BLaER1 treated with 17β-estradiol and CSF1 and Interleukin-3, amounts not matched to agents 10 nM and 100 nM (cell line): ENCODE measurements around the gene ARF1.

Experiments used
- H3K27ac ChIP-seq, 11 experiments: shearing (Covaris generic); formaldehyde crosslinking; 2 replicates each; pipeline ENCODE4 v1.8.1; 2022
- H3K27me3 ChIP-seq, 11 experiments: shearing (Covaris generic); formaldehyde crosslinking; 2 replicates each; pipeline ENCODE4 v1.8.1; 2022
- H3K36me3 ChIP-seq, 11 experiments: shearing (Covaris generic); formaldehyde crosslinking; 2 replicates each; pipeline ENCODE4 v1.8.1; 2022
- H3K4me1 ChIP-seq, 10 experiments: shearing (Covaris generic); formaldehyde crosslinking; 2 replicates each; pipeline ENCODE4 v1.8.1; 2022
- H3K4me2 ChIP-seq, 11 experiments: shearing (Covaris generic); formaldehyde crosslinking; 2 replicates each; pipeline ENCODE4 v1.8.1; 2022
- H3K4me3 ChIP-seq, 10 experiments: shearing (Covaris generic); formaldehyde crosslinking; 2 replicates each; pipeline ENCODE4 v1.8.1; 2022
- H3K9ac ChIP-seq, 11 experiments: shearing (Covaris generic); formaldehyde crosslinking; 2 replicates each; pipeline ENCODE4 v1.8.1; 2022
- H3K9me3 ChIP-seq, 11 experiments: shearing (Covaris generic); formaldehyde crosslinking; replicated peaks in 1 of 11; 2 replicates each; pipeline ENCODE4 v1.8.1; 2022
- H4K20me1 ChIP-seq, 11 experiments: shearing (Covaris generic); formaldehyde crosslinking; 2 replicates each; pipeline ENCODE4 v1.8.1; 2022
- Cebpa-rat ChIP-seq, 11 experiments: shearing (Covaris generic); IDR thresholded peaks; 2 replicates each; pipeline ENCODE4 v1.8.1; 2022

The ARF1 gene

GRCh38 chr1:228105270-228105995 is 22.9 kb downstream of the ARF1 start:
- H3K4me2 ChIP-seq: no peak overlapping the region
- H3K27me3 ChIP-seq: no peaks in the 10 kb centered on the region
- H3K36me3 ChIP-seq: peaks cover 30 to 43% (median 33%) of the 10 kb centered on the region in 11 experiments
- peaks cover 16 to 41% (median 21%) of the 10 kb centered on the region in 11 experiments; a peak in 21 of 22 replicates for H4K20me1 ChIP-seq
- H3K9me3 ChIP-seq: no peaks in the 10 kb centered on the region
- H3K4me1 ChIP-seq: peaks cover 41 to 57% (median 51%) of the 10 kb centered on the region in 10 experiments
- no peak for TF ChIP-seq Cebpa-rat (IDR thresholded peaks at IDR 0.05)
- no peak overlapping the region for H3K27ac ChIP-seq
- 0 out of 22 replicates have a peak overlapping the region, but pooled peaks of 1 of the 11 experiments have one; percentile 37 for H3K9ac ChIP-seq
- H3K4me3 ChIP-seq: no peak overlapping the region

GRCh38 chr1:228105996-228106799 is 23.7 kb downstream of the ARF1 start:
- Histone ChIP-seq H3K9ac (peak overlapping the region in 2 of 11 experiments; percentile 8 to 29; a peak in 1 of 22 replicates), H3K4me3 (no peak overlapping the region), H4K20me1 (peaks cover 8 to 33% (median 13%) of the 10 kb centered on the region in 11 experiments; a peak in 21 of 22 replicates), H3K36me3 (peaks cover 22 to 35% (median 26%) of the 10 kb centered on the region in 11 experiments), H3K9me3 (no peaks in the 10 kb centered on the region), H3K27me3 (no peaks in the 10 kb centered on the region), H3K4me2 (no peak overlapping the region), H3K4me1 (peaks cover 40 to 51% (median 45%) of the 10 kb centered on the region in 10 experiments), H3K27ac (no peak overlapping the region)
- no peak for TF ChIP-seq Cebpa-rat (IDR thresholded peaks at IDR 0.05)

- Histone ChIP-seq H3K36me3 (peaks cover 21 to 34% (median 26%) of the 10 kb centered on the region in 11 experiments), H3K27me3 (no peaks in the 10 kb centered on the region), H3K4me2 (no peak overlapping the region), H3K9ac (peak overlapping the region in 2 of 11 experiments; percentile 8 to 29; a peak in 1 of 22 replicates), H3K9me3 (no peaks in the 10 kb centered on the region), H3K4me1 (peaks cover 35 to 46% (median 40%) of the 10 kb centered on the region in 10 experiments), H3K4me3 (no peak overlapping the region), H3K27ac (no peak overlapping the region), H4K20me1 (peaks cover 3 to 28% (median 8%) of the 10 kb centered on the region in 11 experiments; a peak in 21 of 22 replicates)
- no peak for TF ChIP-seq Cebpa-rat (IDR thresholded peaks at IDR 0.05)
These were observed 24.2 kb downstream of the ARF1 start for GRCh38 chr1:228106800-228107054.

- no peaks in the 10 kb centered on the region for H3K9me3 ChIP-seq
- no peak overlapping the region; a peak in 1 of 22 replicates for H3K27ac ChIP-seq
- H3K27me3 ChIP-seq: no peaks in the 10 kb centered on the region
- H3K9ac ChIP-seq: peak overlapping the region in 10 of 11 experiments; percentile 84 to 95 (median 91); a peak in 16 of 22 replicates
- peaks cover 21 to 34% (median 26%) of the 10 kb centered on the region in 11 experiments for H3K36me3 ChIP-seq
- peak overlapping the region; percentile 94 to 100 (median 98) for H3K4me2 ChIP-seq
- H3K4me1 ChIP-seq: peaks cover 33 to 42% (median 37%) of the 10 kb centered on the region in 10 experiments
- peak overlapping the region in 9 of 10 experiments; percentile 88 to 100 (median 98); a peak in 13 of 20 replicates for H3K4me3 ChIP-seq
- TF ChIP-seq Cebpa-rat (IDR thresholded peaks at IDR 0.05): no peak
- peaks cover 0 to 19% (median 0%) of the 10 kb centered on the region in 11 experiments; a peak in 4 of 22 replicates for H4K20me1 ChIP-seq
These were observed 25.1 kb downstream of the ARF1 start for GRCh38 chr1:228107636-228108035.

- peak overlapping the region; percentile 49 to 86 (median 81); a peak in 20 of 22 replicates for H3K27ac ChIP-seq
- no peaks in the 10 kb centered on the region for H3K27me3 ChIP-seq
These were observed 25.7 kb downstream of the ARF1 start for GRCh38 chr1:228108055-228108690.

GRCh38 chr1:228108742-228109072 is 26.2 kb downstream of the ARF1 start:
- TF ChIP-seq Cebpa-rat (IDR thresholded peaks at IDR 0.05): no peak

More at GRCh38 chr1:228108055-228108690, 25.7 kb downstream of the ARF1 start:
- TF ChIP-seq Cebpa-rat (IDR thresholded peaks at IDR 0.05): no peak
- Histone ChIP-seq H3K9me3 (no peaks in the 10 kb centered on the region), H3K4me1 (peaks cover 33 to 42% (median 37%) of the 10 kb centered on the region in 10 experiments), H3K4me2 (peak overlapping the region; percentile 94 to 100 (median 98)), H3K9ac (peak overlapping the region; percentile 84 to 95 (median 91)), H3K36me3 (peaks cover 21 to 34% (median 26%) of the 10 kb centered on the region in 11 experiments), H4K20me1 (peaks cover 0 to 19% (median 0%) of the 10 kb centered on the region in 11 experiments; a peak in 4 of 22 replicates), H3K4me3 (peak overlapping the region; percentile 88 to 100 (median 98))

GRCh38 chr1:228109073-228109961 is 26.8 kb downstream of the ARF1 start, which contains the start of gene MRPL55:
TSS of gene MRPL55 (minus strand) at chr1:228109299. CDS start at chr1:228108260, 1,039 bp downstream.
- peak within 1 kb of the TSS; percentile 94 to 100 (median 98) for H3K4me2 ChIP-seq
- TF ChIP-seq Cebpa-rat (IDR thresholded peaks at IDR 0.05): peak in 2 of 11 experiments; percentile 36 to 52; a peak in 3 of 22 replicates
- no peaks in the 10 kb centered on the region for H3K9me3 ChIP-seq
- peak within 1 kb of the TSS; percentile 88 to 100 (median 98) for H3K4me3 ChIP-seq
- no peaks in the 10 kb centered on the region for H3K27me3 ChIP-seq
- peaks cover 24 to 33% (median 27%) of the 10 kb centered on the region in 10 experiments for H3K4me1 ChIP-seq
- peaks cover 21 to 34% (median 26%) of the 10 kb centered on the region in 11 experiments for H3K36me3 ChIP-seq
- peaks cover 0 to 19% (median 0%) of the 10 kb centered on the region in 11 experiments; a peak in 4 of 22 replicates for H4K20me1 ChIP-seq
- H3K9ac ChIP-seq: peak within 1 kb of the TSS; percentile 84 to 95 (median 91)
- H3K27ac ChIP-seq: peak within 1 kb of the TSS; percentile 72 to 93 (median 83)

More at GRCh38 chr1:228108742-228109072, 26.2 kb downstream of the ARF1 start:
- Histone ChIP-seq H3K4me1 (peaks cover 30 to 39% (median 33%) of the 10 kb centered on the region in 10 experiments), H3K36me3 (peaks cover 21 to 34% (median 26%) of the 10 kb centered on the region in 11 experiments), H3K9me3 (no peaks in the 10 kb centered on the region), H3K27ac (peak overlapping the region; percentile 49 to 86 (median 81); a peak in 21 of 22 replicates), H3K9ac (peak overlapping the region; percentile 84 to 95 (median 91)), H3K27me3 (no peaks in the 10 kb centered on the region), H4K20me1 (peaks cover 0 to 19% (median 0%) of the 10 kb centered on the region in 11 experiments; a peak in 4 of 22 replicates), H3K4me3 (peak overlapping the region; percentile 88 to 100 (median 98)), H3K4me2 (peak overlapping the region; percentile 94 to 100 (median 98))
